ENCODE measurements around the gene PKN1. TPM values are rescaled to one million over a fixed set of nuclear protein-coding genes. Genes with fewer than 3 reads are reported as not detected.
A peak's percentile ranks its signal among the peaks of the same experiment; 100 is the strongest.

The PKN1 gene
- total RNA-seq, 3 donors from 2014 or later (not counting 1 experiment from before 2014, with no cell fraction given): 323 to 351 (median 350) TPM

GRCh38 chr19:14411938-14412245, 21.2 kb upstream of the PKN1 start:
- WGBS (ENCODE audit: insufficient coverage): 84% methylated on average over 8 of the region's 8 CpGs

GRCh38 chr19:14412324-14412995, 20.6 kb upstream of the PKN1 start:
- no peak overlapping the region for H3K4me3 ChIP-seq (ENCODE audit: low read length)
- H3K36me3 Mint-ChIP-seq: no peaks in the 10 kb centered on the region
- intact Hi-C loops (cut with micrococcal nuclease): no loop called here
- H3K4me1 ChIP-seq (ENCODE audit: control insufficient read depth, insufficient read depth, low read length): peaks cover 88% of the 10 kb centered on the region
- no peaks in the 10 kb centered on the region for H3K9me3 Mint-ChIP-seq
- H3K4me1 Mint-ChIP-seq: peaks cover 57 to 75% of the 10 kb centered on the region in 2 donors
- H3K4me3 Mint-ChIP-seq: peak overlapping the region; percentile 45
- peaks cover 68% of the 10 kb centered on the region for H3K36me3 ChIP-seq (ENCODE audit: control insufficient read depth, insufficient read depth, low read length)
- no peaks in the 10 kb centered on the region for H3K27me3 ChIP-seq (ENCODE audit: control insufficient read depth, insufficient read depth, low read length)
- no peak overlapping the region for H3K27ac ChIP-seq (ENCODE audit: low read length)
- TF ChIP-seq, protein P1, sequence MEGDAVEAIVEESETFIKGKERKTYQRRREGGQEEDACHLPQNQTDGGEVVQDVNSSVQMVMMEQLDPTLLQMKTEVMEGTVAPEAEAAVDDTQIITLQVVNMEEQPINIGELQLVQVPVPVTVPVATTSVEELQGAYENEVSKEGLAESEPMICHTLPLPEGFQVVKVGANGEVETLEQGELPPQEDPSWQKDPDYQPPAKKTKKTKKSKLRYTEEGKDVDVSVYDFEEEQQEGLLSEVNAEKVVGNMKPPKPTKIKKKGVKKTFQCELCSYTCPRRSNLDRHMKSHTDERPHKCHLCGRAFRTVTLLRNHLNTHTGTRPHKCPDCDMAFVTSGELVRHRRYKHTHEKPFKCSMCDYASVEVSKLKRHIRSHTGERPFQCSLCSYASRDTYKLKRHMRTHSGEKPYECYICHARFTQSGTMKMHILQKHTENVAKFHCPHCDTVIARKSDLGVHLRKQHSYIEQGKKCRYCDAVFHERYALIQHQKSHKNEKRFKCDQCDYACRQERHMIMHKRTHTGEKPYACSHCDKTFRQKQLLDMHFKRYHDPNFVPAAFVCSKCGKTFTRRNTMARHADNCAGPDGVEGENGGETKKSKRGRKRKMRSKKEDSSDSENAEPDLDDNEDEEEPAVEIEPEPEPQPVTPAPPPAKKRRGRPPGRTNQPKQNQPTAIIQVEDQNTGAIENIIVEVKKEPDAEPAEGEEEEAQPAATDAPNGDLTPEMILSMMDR (IDR thresholded peaks at IDR 0.05): no peak
- no peaks in the 10 kb centered on the region for H3K9me3 ChIP-seq (ENCODE audit: control insufficient read depth, insufficient read depth, low read length)
- peak; percentile 36 to 38 for DNase-seq
- peak overlapping the region; percentile 92 for H3K27ac Mint-ChIP-seq
- no peak for ATAC-seq
- 83% methylated on average over 25 of the region's 25 CpGs for WGBS (ENCODE audit: insufficient coverage)
- no peaks in the 10 kb centered on the region for H3K27me3 Mint-ChIP-seq (ENCODE audit: low read depth in 2 of 2)

More at GRCh38 chr19:14411938-14412245, 21.2 kb upstream of the PKN1 start:
- H3K4me1 ChIP-seq (ENCODE audit: control insufficient read depth, insufficient read depth, low read length): peaks cover 83% of the 10 kb centered on the region
- Mint-ChIP-seq H3K36me3 (no peaks in the 10 kb centered on the region), H3K4me1 (peaks cover 57 to 76% of the 10 kb centered on the region in 2 donors), H3K4me3 (peak overlapping the region; percentile 59), H3K27ac (peak overlapping the region; percentile 92), H3K9me3 (no peaks in the 10 kb centered on the region), H3K27me3 (ENCODE audit: low read depth in 2 of 2) (no peaks in the 10 kb centered on the region)
- TF ChIP-seq, protein P1 (IDR thresholded peaks at IDR 0.05): no peak
- H3K27me3 ChIP-seq (ENCODE audit: control insufficient read depth, insufficient read depth, low read length): no peaks in the 10 kb centered on the region
- no peak overlapping the region for H3K4me3 ChIP-seq (ENCODE audit: low read length)
- no peaks in the 10 kb centered on the region for H3K9me3 ChIP-seq (ENCODE audit: control insufficient read depth, insufficient read depth, low read length)
- peaks cover 71% of the 10 kb centered on the region for H3K36me3 ChIP-seq (ENCODE audit: control insufficient read depth, insufficient read depth, low read length)
- intact Hi-C loops (cut with micrococcal nuclease): no loop called here
- DNase-seq (peak in 1 of 2 donors; percentile 37), ATAC-seq (no peak)
- no peak overlapping the region for H3K27ac ChIP-seq (ENCODE audit: low read length)

DNA sequence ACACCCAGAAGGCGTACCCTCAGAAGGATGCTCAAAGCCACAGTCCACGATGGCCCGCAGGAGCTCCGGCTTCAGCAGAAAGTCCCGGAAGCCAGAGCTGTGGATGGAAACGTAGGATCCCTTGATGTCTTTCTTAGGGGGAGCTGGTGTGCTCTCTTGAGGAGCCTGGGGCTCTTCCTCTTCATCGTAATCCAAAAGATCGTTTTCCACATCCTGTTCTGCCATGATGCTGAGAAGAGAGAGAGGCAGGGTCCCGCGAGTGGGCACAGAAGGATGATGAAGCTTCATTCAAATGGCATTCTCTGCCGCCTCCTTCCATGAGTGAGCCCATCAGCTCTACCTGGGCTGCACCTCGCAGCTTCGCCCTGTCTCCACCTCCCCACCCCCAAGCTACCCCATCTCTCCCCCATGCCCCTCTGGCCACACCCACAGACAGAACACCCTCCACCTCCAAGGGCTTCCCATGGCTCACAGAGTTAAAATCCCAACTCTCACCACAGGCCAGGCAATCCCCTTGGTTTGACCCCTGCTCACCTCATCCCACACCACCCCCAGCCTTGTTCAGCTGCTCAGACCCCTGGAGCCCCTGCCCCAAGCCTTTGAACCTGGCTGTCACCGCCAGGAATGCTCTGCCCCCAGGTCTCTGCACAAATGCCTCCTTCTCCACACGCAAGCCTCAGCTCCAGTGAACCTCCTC, 20.0 kb upstream of the PKN1 start:
- no peaks in the 10 kb centered on the region for H3K9me3 Mint-ChIP-seq
- Histone ChIP-seq H3K9me3 (ENCODE audit: control insufficient read depth, insufficient read depth, low read length) (no peaks in the 10 kb centered on the region), H3K4me3 (ENCODE audit: low read length) (no peak overlapping the region), H3K27me3 (ENCODE audit: control insufficient read depth, insufficient read depth, low read length) (no peaks in the 10 kb centered on the region), H3K36me3 (ENCODE audit: control insufficient read depth, insufficient read depth, low read length) (peaks cover 61% of the 10 kb centered on the region), H3K4me1 (ENCODE audit: control insufficient read depth, insufficient read depth, low read length) (peaks cover 90% of the 10 kb centered on the region), H3K27ac (ENCODE audit: low read length) (no peak overlapping the region)
- TF ChIP-seq, protein P1 (IDR thresholded peaks at IDR 0.05): no peak
- H3K27ac Mint-ChIP-seq: peak overlapping the region; percentile 92
- WGBS (ENCODE audit: insufficient coverage): 88% methylated on average over 15 of the region's 15 CpGs
- no peaks in the 10 kb centered on the region for H3K27me3 Mint-ChIP-seq (ENCODE audit: low read depth in 2 of 2)
- peak overlapping the region; percentile 59 for H3K4me3 Mint-ChIP-seq
- H3K36me3 Mint-ChIP-seq: no peaks in the 10 kb centered on the region
- H3K4me1 Mint-ChIP-seq: peaks cover 61 to 74% of the 10 kb centered on the region in 2 donors
- intact Hi-C loops (cut with micrococcal nuclease): no loop called here
- DNase-seq: peak in 1 of 2 donors; percentile 40
- no peak for ATAC-seq
